GM23338 (cell line): ENCODE measurements around the gene MAPK7. TPM values are rescaled to one million over a fixed set of nuclear protein-coding genes. Genes with fewer than 3 reads are reported as not detected.

Source experiments
- ATAC-seq: fragments of 200-7000 bp; cut with Tn5 transposase; 3 replicates; pipeline ENCODE4 v1.9.1; 2020
- DNase-seq: peaks from one replicate; pipeline ENCODE4 v3.0.0-alpha.2; 2015; ENCODE audit warnings: low spot score
- H2AFZ ChIP-seq: fragments of 200-600 bp; sonication (generic); 2 replicates; pipeline ENCODE4 v1.8.0; 2016; ENCODE audit warnings: antibody characterized with exemption, mild to moderate bottlenecking, moderate library complexity
- H3F3A ChIP-seq: fragments of 200-600 bp; sonication (generic); replicated peaks from 2 replicates; pipeline ENCODE4 v1.8.0; 2017; ENCODE audit warnings: antibody characterized with exemption, mixed run types, low read depth
- H3K27ac ChIP-seq: fragments of 200-600 bp; sonication (generic); 2 replicates; pipeline ENCODE4 v1.6.1; 2016; ENCODE audit warnings: low read depth
- H3K27me3 ChIP-seq: fragments of 200-600 bp; sonication (generic); 2 replicates; pipeline ENCODE4 v1.8.0; 2016; ENCODE audit warnings: mild to moderate bottlenecking, mixed run types, moderate library complexity; ENCODE audit not compliant: insufficient read depth
- H3K36me3 ChIP-seq: fragments of 200-600 bp; sonication (generic); 2 replicates; pipeline ENCODE4 v1.8.0; 2016; ENCODE audit warnings: mild to moderate bottlenecking; ENCODE audit not compliant: insufficient read depth
- H3K4me1 ChIP-seq: fragments of 200-600 bp; sonication (generic); 2 replicates; pipeline ENCODE4 v1.8.0; 2016; ENCODE audit warnings: mild to moderate bottlenecking, moderate library complexity; ENCODE audit not compliant: insufficient read depth
- H3K4me2 ChIP-seq: fragments of 200-600 bp; sonication (generic); 2 replicates; pipeline ENCODE4 v1.7.1; 2017; ENCODE audit warnings: mixed run types
- H3K4me3 ChIP-seq: fragments of 200-600 bp; sonication (generic); 2 replicates; pipeline ENCODE4 v1.6.1; 2016; ENCODE audit warnings: mixed run types
- H3K79me2 ChIP-seq: fragments of 200-600 bp; sonication (generic); replicated peaks from 2 replicates; pipeline ENCODE4 v1.8.0; 2017; ENCODE audit warnings: mild to moderate bottlenecking; ENCODE audit not compliant: insufficient read depth
- H3K9me2 ChIP-seq: fragments of 200-600 bp; sonication (generic); 2 replicates; pipeline ENCODE4 v1.8.0; 2017; ENCODE audit not compliant: insufficient read depth
- H4K20me1 ChIP-seq: fragments of 200-600 bp; sonication (generic); replicated peaks from 2 replicates; pipeline ENCODE4 v1.8.0; 2017; ENCODE audit warnings: mild to moderate bottlenecking; ENCODE audit not compliant: insufficient read depth
- H3K27ac Mint-ChIP-seq: 2 replicates; pipeline ENCODE4 v1.8.0; 2020; ENCODE audit warnings: inconsistent platforms, mild to moderate bottlenecking, moderate library complexity, mixed read lengths
- H3K27me3 Mint-ChIP-seq: 3 replicates; pipeline ENCODE4 v1.8.0; 2022; ENCODE audit warnings: low read depth, mild to moderate bottlenecking, moderate library complexity, mixed read lengths, inconsistent platforms; ENCODE audit not compliant: insufficient read depth, poor library complexity
- H3K36me3 Mint-ChIP-seq: 3 replicates; pipeline ENCODE4 v1.8.0; 2021; ENCODE audit warnings: low read depth, mild to moderate bottlenecking, inconsistent platforms, moderate library complexity, mixed read lengths
- H3K4me1 Mint-ChIP-seq: 3 replicates; pipeline ENCODE4 v1.8.0; 2020; ENCODE audit warnings: mild to moderate bottlenecking, inconsistent platforms, mixed read lengths
- H3K4me3 Mint-ChIP-seq: 3 replicates; pipeline ENCODE4 v1.8.0; 2021; ENCODE audit warnings: moderate library complexity, mild to moderate bottlenecking, inconsistent platforms, mixed read lengths
- H3K9me3 Mint-ChIP-seq: 3 replicates; pipeline ENCODE4 v1.8.0; 2020; ENCODE audit warnings: moderate library complexity, mild to moderate bottlenecking, inconsistent platforms, mixed read lengths
- CREB1 ChIP-seq: fragments of 250-450 bp; sonication (Bioruptor Pico); IDR thresholded peaks from 2 replicates; pipeline ENCODE4 v1.5.0; 2020; ENCODE audit warnings: low read depth, mild to moderate bottlenecking, moderate library complexity
- EZH2phosphoT487 ChIP-seq: fragments of 200-600 bp; sonication (generic); IDR thresholded peaks from one replicate; pipeline ENCODE4 v1.8.1; 2018; ENCODE audit warnings: antibody characterized with exemption; ENCODE audit not compliant: unreplicated experiment
- POLR2AphosphoS5 ChIP-seq: IDR thresholded peaks from 2 replicates; pipeline ENCODE4 v1.6.1; 2016; ENCODE audit warnings: antibody characterized with exemption, low read depth
- ZNF114 ChIP-seq: fragments of 250-450 bp; sonication (Bioruptor Pico); IDR thresholded peaks from 2 replicates; pipeline ENCODE4 v1.5.0; 2020; ENCODE audit warnings: mild to moderate bottlenecking, moderate library complexity
- polyA plus RNA-seq: library from polyadenylated mRNA; unstranded; fragments of >200 nt; fragmentation: Nextera tagmentation; extraction: Ambion mirVana; gene quantifications from 2 replicates; pipeline ENCODE4 v1.2.1, GENCODE V29; 2016
- total RNA-seq: library from RNA; depleted of rRNA; stranded (reverse); fragments of >200 nt; shearing (Covaris generic); gene quantifications from 2 replicates; pipeline ENCODE4 v1.2.3, GENCODE V29; 2014
- TF ChIP-seq, protein P1 (sequence below), 2 experiments: fragments of 200-600 bp in 1 of 2; sonication (generic) in 1 of 2; conservative IDR thresholded peaks; 2 replicates each; pipeline versions ENCODE4 v1.5.1 to v1.6.1; 2016 to 2017; ENCODE audit warnings: antibody characterized with exemption in 2 of 2, low read depth in 2 of 2, mild to moderate bottlenecking in 2 of 2, moderate library complexity in 1 of 2
- TF ChIP-seq, protein P2 (sequence below): IDR thresholded peaks from 2 replicates; pipeline ENCODE4 v1.6.1; 2016; ENCODE audit warnings: antibody characterized with exemption
- TF ChIP-seq, protein P3 (sequence below): fragments of 250-450 bp; sonication (Bioruptor Pico); IDR thresholded peaks from 2 replicates; pipeline ENCODE4 v1.5.0; 2020; ENCODE audit warnings: mild to moderate bottlenecking, moderate library complexity

The MAPK7 gene
- total and polyA plus RNA-seq, 2 experiments from 2014 or later = 15.5 to 53.1 TPM

- TF ChIP-seq, protein P1, sequence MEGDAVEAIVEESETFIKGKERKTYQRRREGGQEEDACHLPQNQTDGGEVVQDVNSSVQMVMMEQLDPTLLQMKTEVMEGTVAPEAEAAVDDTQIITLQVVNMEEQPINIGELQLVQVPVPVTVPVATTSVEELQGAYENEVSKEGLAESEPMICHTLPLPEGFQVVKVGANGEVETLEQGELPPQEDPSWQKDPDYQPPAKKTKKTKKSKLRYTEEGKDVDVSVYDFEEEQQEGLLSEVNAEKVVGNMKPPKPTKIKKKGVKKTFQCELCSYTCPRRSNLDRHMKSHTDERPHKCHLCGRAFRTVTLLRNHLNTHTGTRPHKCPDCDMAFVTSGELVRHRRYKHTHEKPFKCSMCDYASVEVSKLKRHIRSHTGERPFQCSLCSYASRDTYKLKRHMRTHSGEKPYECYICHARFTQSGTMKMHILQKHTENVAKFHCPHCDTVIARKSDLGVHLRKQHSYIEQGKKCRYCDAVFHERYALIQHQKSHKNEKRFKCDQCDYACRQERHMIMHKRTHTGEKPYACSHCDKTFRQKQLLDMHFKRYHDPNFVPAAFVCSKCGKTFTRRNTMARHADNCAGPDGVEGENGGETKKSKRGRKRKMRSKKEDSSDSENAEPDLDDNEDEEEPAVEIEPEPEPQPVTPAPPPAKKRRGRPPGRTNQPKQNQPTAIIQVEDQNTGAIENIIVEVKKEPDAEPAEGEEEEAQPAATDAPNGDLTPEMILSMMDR (conservative IDR thresholded peaks at IDR 0.05; ENCODE audit: low read depth in 2 of 2) = no peak
- TF ChIP-seq, protein P2, sequence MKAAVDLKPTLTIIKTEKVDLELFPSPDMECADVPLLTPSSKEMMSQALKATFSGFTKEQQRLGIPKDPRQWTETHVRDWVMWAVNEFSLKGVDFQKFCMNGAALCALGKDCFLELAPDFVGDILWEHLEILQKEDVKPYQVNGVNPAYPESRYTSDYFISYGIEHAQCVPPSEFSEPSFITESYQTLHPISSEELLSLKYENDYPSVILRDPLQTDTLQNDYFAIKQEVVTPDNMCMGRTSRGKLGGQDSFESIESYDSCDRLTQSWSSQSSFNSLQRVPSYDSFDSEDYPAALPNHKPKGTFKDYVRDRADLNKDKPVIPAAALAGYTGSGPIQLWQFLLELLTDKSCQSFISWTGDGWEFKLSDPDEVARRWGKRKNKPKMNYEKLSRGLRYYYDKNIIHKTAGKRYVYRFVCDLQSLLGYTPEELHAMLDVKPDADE = no peak
- TF ChIP-seq CREB1 (CRISPR knock-in tag) (no peak), POLR2AphosphoS5 (no peak), EZH2phosphoT487 (no peak), ZNF114 (CRISPR knock-in tag) (no peak)
- TF ChIP-seq, protein P3, sequence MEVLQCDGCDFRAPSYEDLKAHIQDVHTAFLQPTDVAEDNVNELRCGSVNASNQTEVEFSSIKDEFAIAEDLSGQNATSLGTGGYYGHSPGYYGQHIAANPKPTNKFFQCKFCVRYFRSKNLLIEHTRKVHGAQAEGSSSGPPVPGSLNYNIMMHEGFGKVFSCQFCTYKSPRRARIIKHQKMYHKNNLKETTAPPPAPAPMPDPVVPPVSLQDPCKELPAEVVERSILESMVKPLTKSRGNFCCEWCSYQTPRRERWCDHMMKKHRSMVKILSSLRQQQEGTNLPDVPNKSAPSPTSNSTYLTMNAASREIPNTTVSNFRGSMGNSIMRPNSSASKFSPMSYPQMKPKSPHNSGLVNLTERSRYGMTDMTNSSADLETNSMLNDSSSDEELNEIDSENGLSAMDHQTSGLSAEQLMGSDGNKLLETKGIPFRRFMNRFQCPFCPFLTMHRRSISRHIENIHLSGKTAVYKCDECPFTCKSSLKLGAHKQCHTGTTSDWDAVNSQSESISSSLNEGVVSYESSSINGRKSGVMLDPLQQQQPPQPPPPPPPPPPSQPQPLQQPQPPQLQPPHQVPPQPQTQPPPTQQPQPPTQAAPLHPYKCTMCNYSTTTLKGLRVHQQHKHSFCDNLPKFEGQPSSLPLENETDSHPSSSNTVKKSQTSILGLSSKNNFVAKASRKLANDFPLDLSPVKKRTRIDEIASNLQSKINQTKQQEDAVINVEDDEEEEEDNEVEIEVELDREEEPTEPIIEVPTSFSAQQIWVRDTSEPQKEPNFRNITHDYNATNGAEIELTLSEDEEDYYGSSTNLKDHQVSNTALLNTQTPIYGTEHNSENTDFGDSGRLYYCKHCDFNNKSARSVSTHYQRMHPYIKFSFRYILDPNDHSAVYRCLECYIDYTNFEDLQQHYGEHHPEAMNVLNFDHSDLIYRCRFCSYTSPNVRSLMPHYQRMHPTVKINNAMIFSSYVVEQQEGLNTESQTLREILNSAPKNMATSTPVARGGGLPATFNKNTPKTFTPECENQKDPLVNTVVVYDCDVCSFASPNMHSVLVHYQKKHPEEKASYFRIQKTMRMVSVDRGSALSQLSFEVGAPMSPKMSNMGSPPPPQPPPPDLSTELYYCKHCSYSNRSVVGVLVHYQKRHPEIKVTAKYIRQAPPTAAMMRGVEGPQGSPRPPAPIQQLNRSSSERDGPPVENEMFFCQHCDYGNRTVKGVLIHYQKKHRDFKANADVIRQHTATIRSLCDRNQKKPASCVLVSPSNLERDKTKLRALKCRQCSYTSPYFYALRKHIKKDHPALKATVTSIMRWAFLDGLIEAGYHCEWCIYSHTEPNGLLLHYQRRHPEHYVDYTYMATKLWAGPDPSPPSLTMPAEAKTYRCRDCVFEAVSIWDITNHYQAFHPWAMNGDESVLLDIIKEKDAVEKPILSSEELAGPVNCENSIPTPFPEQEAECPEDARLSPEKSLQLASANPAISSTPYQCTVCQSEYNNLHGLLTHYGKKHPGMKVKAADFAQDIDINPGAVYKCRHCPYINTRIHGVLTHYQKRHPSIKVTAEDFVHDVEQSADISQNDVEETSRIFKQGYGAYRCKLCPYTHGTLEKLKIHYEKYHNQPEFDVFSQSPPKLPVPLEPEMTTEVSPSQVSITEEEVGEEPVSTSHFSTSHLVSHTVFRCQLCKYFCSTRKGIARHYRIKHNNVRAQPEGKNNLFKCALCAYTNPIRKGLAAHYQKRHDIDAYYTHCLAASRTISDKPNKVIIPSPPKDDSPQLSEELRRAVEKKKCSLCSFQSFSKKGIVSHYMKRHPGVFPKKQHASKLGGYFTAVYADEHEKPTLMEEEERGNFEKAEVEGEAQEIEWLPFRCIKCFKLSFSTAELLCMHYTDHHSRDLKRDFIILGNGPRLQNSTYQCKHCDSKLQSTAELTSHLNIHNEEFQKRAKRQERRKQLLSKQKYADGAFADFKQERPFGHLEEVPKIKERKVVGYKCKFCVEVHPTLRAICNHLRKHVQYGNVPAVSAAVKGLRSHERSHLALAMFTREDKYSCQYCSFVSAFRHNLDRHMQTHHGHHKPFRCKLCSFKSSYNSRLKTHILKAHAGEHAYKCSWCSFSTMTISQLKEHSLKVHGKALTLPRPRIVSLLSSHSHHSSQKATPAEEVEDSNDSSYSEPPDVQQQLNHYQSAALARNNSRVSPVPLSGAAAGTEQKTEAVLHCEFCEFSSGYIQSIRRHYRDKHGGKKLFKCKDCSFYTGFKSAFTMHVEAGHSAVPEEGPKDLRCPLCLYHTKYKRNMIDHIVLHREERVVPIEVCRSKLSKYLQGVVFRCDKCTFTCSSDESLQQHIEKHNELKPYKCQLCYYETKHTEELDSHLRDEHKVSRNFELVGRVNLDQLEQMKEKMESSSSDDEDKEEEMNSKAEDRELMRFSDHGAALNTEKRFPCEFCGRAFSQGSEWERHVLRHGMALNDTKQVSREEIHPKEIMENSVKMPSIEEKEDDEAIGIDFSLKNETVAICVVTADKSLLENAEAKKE (CRISPR knock-in tag) = no peak
These were observed 9.1 kb upstream of the MAPK7 start for GRCh38 chr17:19369107-19369778.

More at GRCh38 chr17:19369107-19369778, 9.1 kb upstream of the MAPK7 start:
- 0 out of 2 replicates have a peak, but pooled peaks cover 3% of the 10 kb centered on the region for H3K79me2 ChIP-seq
- no peaks in the 10 kb centered on the region for H3K36me3 ChIP-seq
- no peaks in the 10 kb centered on the region for H3F3A ChIP-seq
- no peak overlapping the region for H3K4me3 Mint-ChIP-seq
- DNase-seq = no peak
- H3K27me3 Mint-ChIP-seq = peaks cover 7% of the 10 kb centered on the region
- no peaks in the 10 kb centered on the region; the same call in 2 of the 3 replicates for H3K9me3 Mint-ChIP-seq
- H3K27ac Mint-ChIP-seq = no peak overlapping the region
- H3K4me1 Mint-ChIP-seq = peaks cover 12% of the 10 kb centered on the region
- no peak overlapping the region for H2AFZ ChIP-seq
- ATAC-seq = no peak
- no peaks in the 10 kb centered on the region; the same call in 2 of the 3 replicates for H3K36me3 Mint-ChIP-seq
- no peak overlapping the region for H3K4me2 ChIP-seq
- no peaks in the 10 kb centered on the region for H4K20me1 ChIP-seq
- peaks cover 5% of the 10 kb centered on the region for H3K4me1 ChIP-seq
- no peak overlapping the region for H3K4me3 ChIP-seq
- H3K27ac ChIP-seq = no peak overlapping the region
- H3K27me3 ChIP-seq = no peaks in the 10 kb centered on the region
- H3K9me2 ChIP-seq = no peaks in the 10 kb centered on the region
